Right lobe of liver (tissue), 4 donors: ENCODE results near the gene TBC1D1.

Experiments used
- POLR2A ChIP-seq: fragments of 450-650 bp; IDR thresholded peaks from one replicate; pipeline ENCODE4 v1.6.1; 2017; ENCODE audit warnings: antibody characterized with exemption, mild to moderate bottlenecking
- TF ChIP-seq, protein P1 (sequence below), 4 donors: fragments of 200-600 bp in 3 of 4; fragments of 450-650 bp in 1 of 4; IDR thresholded peaks; one replicate each; pipeline versions ENCODE4 v1.5.1 to v1.8.0; 2016 to 2022; ENCODE audit warnings: antibody characterized with exemption in 4 of 4, mild to moderate bottlenecking in 2 of 4
- donor health status: DM: no; HTN: no; CAD: no.
- donor health status: DM: no; HTN: no; CAD: no.
- donor health status: DM: no; HTN: yes; CAD: no.

DNA sequence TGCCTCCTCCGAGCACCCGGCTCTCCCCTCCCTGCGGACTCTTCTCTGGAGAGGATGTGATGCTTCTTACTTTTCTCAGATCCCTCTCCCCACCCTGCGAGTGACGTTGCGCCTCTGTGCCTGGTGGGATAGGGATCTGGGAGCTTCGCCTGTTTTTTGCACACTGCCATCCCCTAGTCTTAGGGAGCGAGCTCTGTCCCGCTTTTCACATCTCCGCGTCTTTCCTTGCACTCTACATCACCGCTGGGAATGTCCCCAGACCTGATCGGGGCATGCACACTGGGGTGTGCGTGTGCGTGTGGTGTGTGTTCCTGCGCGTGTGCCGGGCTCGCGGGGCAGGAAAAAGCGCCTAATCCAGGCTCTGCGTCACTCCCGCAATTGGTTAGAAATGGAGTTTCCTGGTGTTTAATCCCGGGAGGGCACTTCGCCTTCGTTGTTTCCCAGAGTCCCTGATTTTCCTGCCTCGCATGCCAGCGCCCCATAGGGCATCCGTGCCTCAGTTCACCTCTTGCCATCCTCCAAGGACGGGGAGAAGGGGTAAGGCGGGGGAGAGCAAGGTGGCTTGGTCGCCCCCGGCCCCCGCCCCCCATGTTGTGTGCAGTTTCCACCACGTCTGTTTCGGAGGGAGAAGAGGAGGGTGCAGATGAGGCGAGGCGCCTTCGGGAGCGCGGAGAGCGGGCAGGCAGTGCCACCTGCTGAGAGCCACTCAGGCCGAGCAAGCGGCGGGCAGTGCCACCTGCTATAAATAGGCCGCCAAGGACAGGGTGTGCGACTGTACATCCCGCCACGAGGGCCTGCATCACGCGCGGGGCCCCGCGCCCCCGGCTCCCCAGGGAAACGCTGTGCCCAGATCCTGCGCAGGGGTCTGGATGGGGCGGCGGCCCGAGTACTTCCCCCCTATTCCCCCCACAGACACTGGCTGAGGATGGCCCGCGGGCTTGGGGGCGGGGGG, 759 bp upstream of the TBC1D1 start:
- no peak for TF ChIP-seq POLR2A
- TF ChIP-seq, protein P1, sequence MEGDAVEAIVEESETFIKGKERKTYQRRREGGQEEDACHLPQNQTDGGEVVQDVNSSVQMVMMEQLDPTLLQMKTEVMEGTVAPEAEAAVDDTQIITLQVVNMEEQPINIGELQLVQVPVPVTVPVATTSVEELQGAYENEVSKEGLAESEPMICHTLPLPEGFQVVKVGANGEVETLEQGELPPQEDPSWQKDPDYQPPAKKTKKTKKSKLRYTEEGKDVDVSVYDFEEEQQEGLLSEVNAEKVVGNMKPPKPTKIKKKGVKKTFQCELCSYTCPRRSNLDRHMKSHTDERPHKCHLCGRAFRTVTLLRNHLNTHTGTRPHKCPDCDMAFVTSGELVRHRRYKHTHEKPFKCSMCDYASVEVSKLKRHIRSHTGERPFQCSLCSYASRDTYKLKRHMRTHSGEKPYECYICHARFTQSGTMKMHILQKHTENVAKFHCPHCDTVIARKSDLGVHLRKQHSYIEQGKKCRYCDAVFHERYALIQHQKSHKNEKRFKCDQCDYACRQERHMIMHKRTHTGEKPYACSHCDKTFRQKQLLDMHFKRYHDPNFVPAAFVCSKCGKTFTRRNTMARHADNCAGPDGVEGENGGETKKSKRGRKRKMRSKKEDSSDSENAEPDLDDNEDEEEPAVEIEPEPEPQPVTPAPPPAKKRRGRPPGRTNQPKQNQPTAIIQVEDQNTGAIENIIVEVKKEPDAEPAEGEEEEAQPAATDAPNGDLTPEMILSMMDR (IDR thresholded peaks at IDR 0.05) = peak; percentile 31 to 53 (median 42)
